Measurements from ENCODE around the gene ARFGEF3. TPM values are rescaled to one million over a fixed set of nuclear protein-coding genes. Genes with fewer than 3 reads are reported as not detected.
A peak's percentile ranks its signal among the peaks of the same experiment; 100 is the strongest.

ARFGEF3 gene
- total RNA-seq, 1 experiment from 2014 or later = 20.1 TPM

- peaks cover 25% of the 10 kb centered on the region for H3K27me3 Mint-ChIP-seq (ENCODE audit: low read depth)
- POLR2A ChIA-PET = no interaction called here
- no peak for DNase-seq (ENCODE audit: low spot score)
- H3K4me1 Mint-ChIP-seq = peaks cover 30% of the 10 kb centered on the region
- no peak overlapping the region for H3K27ac Mint-ChIP-seq
- peak overlapping the region; percentile 83 for H3K4me3 Mint-ChIP-seq
- ATAC-seq = no peak
- H3K36me3 Mint-ChIP-seq = no peaks in the 10 kb centered on the region
- no peak for TF ChIP-seq JAZF1 (CRISPR knock-in tag; IDR thresholded peaks at IDR 0.05)
- no peak for TF ChIP-seq HMGA2 (CRISPR knock-in tag; IDR thresholded peaks at IDR 0.05)
- no peak for TF ChIP-seq NFE2L1 (CRISPR knock-in tag; IDR thresholded peaks at IDR 0.05)
- no peak for TF ChIP-seq FOXP4 (CRISPR knock-in tag; IDR thresholded peaks at IDR 0.05)
- TF ChIP-seq MLX (CRISPR knock-in tag; IDR thresholded peaks at IDR 0.05) = no peak
- no peak for TF ChIP-seq TEAD4 (CRISPR knock-in tag; IDR thresholded peaks at IDR 0.05)
- no peak for TF ChIP-seq ZMAT4 (CRISPR knock-in tag; IDR thresholded peaks at IDR 0.05)
- TF ChIP-seq TEAD1 (CRISPR knock-in tag; IDR thresholded peaks at IDR 0.05) = no peak
- TF ChIP-seq ZNF423 (CRISPR knock-in tag; IDR thresholded peaks at IDR 0.05) = no peak
- TF ChIP-seq HMGXB4 (CRISPR knock-in tag; IDR thresholded peaks at IDR 0.05) = no peak
- TF ChIP-seq CDX4 (CRISPR knock-in tag; IDR thresholded peaks at IDR 0.05; ENCODE audit: borderline replicate concordance) = no peak
- TF ChIP-seq GTF2I (CRISPR knock-in tag; conservative IDR thresholded peaks at IDR 0.05) = no peak
- TF ChIP-seq ELF4 (CRISPR knock-in tag; IDR thresholded peaks at IDR 0.05; ENCODE audit: low read depth) = no peak
- no peak for TF ChIP-seq JUN (CRISPR knock-in tag; IDR thresholded peaks at IDR 0.05)
- no peak for TF ChIP-seq NFATC4 (CRISPR knock-in tag; IDR thresholded peaks at IDR 0.05)
- CTCF ChIA-PET = interaction anchor here (0.6 to 3.4 kb wide), 4 partner anchors 47 to 247 kb away, joined by 3 to 14 read pairs (median 5); partner anchors contain the start of gene HEBP2
- no peaks in the 10 kb centered on the region for H3K9me3 Mint-ChIP-seq
These were observed 1.3 kb downstream of the ARFGEF3 start for GRCh38 chr6:138162955-138163575.

- no peak overlapping the region for H3K27ac Mint-ChIP-seq
- peaks cover 41% of the 10 kb centered on the region for H3K36me3 Mint-ChIP-seq
- peaks cover 12% of the 10 kb centered on the region for H3K4me1 Mint-ChIP-seq
- ChIA-PET POLR2A (no interaction called here), CTCF (no interaction called here)
- no peak for ATAC-seq
- H3K4me3 Mint-ChIP-seq = no peak overlapping the region
- H3K27me3 Mint-ChIP-seq (ENCODE audit: low read depth) = no peaks in the 10 kb centered on the region
- DNase-seq (ENCODE audit: low spot score) = no peak
- H3K9me3 Mint-ChIP-seq = peaks cover 28% of the 10 kb centered on the region
- TF ChIP-seq KAT7 (CRISPR knock-in tag; IDR thresholded peaks at IDR 0.05; ENCODE audit: borderline replicate concordance) (no peak), ZNF671 (CRISPR knock-in tag; IDR thresholded peaks at IDR 0.05) (no peak), ZBTB43 (CRISPR knock-in tag; IDR thresholded peaks at IDR 0.05) (no peak), SOX15 (CRISPR knock-in tag; IDR thresholded peaks at IDR 0.05) (no peak), ZNF425 (CRISPR knock-in tag; conservative IDR thresholded peaks at IDR 0.05) (no peak), RORB (CRISPR knock-in tag; IDR thresholded peaks at IDR 0.05) (no peak), ZNF317 (CRISPR knock-in tag; IDR thresholded peaks at IDR 0.05; ENCODE audit: borderline replicate concordance, low read depth) (no peak), NFYB (CRISPR knock-in tag; conservative IDR thresholded peaks at IDR 0.05; ENCODE audit: low read depth) (no peak), RELA (CRISPR knock-in tag; IDR thresholded peaks at IDR 0.05; ENCODE audit: borderline replicate concordance) (no peak), ZNF396 (CRISPR knock-in tag; IDR thresholded peaks at IDR 0.05; ENCODE audit: borderline replicate concordance) (no peak), E2F4 (CRISPR knock-in tag; IDR thresholded peaks at IDR 0.05; ENCODE audit: borderline replicate concordance, low read depth) (no peak), JAZF1 (CRISPR knock-in tag; IDR thresholded peaks at IDR 0.05) (no peak), FOXJ3 (CRISPR knock-in tag; IDR thresholded peaks at IDR 0.05; ENCODE audit: borderline replicate concordance) (no peak)
These were observed 13.9 kb downstream of the ARFGEF3 start for GRCh38 chr6:138175596-138175995.
